22Rv1 (cell line): Measurements from ENCODE around the gene CLDN11.

Source experiments
- ZFX ChIP-seq: fragments of 450-650 bp; IDR thresholded peaks from 2 replicates; pipeline ENCODE4 v1.6.1; 2017; ENCODE audit warnings: antibody characterized with exemption, borderline replicate concordance
- TF ChIP-seq, protein P1 (sequence below): fragments of 450-650 bp; IDR thresholded peaks from 2 replicates; pipeline ENCODE4 v1.5.1; 2017; ENCODE audit warnings: mild to moderate bottlenecking

DNA sequence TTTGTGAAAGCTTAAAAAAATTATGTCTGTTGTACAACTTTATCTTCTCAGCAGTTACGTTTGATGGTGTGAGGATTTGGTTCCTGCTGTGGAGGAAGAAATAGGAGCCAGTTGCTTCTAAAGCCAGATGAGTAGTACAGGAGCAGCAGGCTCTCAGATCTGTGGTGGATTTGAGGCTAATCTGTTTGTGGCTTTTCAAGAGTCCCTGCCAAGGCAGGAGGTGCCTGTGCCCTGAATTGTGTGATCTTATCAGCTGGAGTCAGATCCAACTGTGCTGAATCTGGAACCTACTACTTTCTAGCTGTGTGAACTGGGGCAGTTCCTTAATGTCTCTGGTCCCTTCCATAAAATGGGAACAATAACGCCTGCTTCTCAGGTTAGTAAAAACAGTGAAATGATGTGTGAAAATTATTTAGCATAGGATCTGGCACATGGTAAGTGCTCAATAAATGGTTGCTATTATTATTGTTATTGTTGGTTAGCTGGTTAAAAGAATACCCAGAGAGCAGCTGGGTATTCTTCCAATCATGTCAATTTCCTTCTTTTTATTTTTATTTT, 7.7 kb downstream of the CLDN11 start:
- TF ChIP-seq, protein P1, sequence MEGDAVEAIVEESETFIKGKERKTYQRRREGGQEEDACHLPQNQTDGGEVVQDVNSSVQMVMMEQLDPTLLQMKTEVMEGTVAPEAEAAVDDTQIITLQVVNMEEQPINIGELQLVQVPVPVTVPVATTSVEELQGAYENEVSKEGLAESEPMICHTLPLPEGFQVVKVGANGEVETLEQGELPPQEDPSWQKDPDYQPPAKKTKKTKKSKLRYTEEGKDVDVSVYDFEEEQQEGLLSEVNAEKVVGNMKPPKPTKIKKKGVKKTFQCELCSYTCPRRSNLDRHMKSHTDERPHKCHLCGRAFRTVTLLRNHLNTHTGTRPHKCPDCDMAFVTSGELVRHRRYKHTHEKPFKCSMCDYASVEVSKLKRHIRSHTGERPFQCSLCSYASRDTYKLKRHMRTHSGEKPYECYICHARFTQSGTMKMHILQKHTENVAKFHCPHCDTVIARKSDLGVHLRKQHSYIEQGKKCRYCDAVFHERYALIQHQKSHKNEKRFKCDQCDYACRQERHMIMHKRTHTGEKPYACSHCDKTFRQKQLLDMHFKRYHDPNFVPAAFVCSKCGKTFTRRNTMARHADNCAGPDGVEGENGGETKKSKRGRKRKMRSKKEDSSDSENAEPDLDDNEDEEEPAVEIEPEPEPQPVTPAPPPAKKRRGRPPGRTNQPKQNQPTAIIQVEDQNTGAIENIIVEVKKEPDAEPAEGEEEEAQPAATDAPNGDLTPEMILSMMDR: no peak
- no peak for TF ChIP-seq ZFX
